A549 treated with RU486 at 1 μM for 4 hours (cell line): Measurements from ENCODE around the gene MOB3A. TPM values are rescaled to one million over a fixed set of nuclear protein-coding genes. Genes with fewer than 3 reads are reported as not detected.

Experiments used
- total RNA-seq: library from RNA; stranded (reverse); fragments of 200-300 nt; extraction: Qiagen RNA extraction; gene quantifications from 5 replicates; pipeline ENCODE4 v1.2.3, GENCODE V29; 2022; ENCODE audit warnings: low read depth

MOB3A gene
- 8.8 to 11.4 TPM (median 9.8 TPM) in 5 replicates for total RNA-seq

DNA sequence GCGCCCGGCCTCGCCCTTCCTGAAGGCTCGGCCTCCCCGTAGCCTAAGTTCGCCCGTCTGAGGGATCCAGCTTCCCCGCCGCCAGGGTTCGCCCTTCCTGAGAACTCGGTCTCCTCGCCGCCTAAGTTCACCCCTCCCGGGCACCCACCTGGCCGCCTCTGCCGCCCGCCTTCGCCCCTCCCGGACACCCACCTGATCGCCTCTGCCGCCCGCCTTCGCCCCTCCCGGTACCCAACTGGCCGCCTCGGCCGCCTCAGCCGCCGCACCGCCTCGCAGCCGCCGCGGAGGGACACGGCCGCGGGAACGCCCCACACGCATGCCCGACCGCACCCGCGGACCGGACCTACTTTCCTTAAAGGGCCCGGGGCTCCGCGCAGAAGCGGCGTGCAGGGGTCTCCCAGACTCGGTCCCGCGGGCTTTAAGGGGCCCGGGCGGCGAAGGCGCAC, at the start of gene MOB3A:
MOB3A (minus strand) TSS at position 293 of the 446 bp plus-strand sequence. CDS start 17,766 bp downstream, outside the sequence.

DNA sequence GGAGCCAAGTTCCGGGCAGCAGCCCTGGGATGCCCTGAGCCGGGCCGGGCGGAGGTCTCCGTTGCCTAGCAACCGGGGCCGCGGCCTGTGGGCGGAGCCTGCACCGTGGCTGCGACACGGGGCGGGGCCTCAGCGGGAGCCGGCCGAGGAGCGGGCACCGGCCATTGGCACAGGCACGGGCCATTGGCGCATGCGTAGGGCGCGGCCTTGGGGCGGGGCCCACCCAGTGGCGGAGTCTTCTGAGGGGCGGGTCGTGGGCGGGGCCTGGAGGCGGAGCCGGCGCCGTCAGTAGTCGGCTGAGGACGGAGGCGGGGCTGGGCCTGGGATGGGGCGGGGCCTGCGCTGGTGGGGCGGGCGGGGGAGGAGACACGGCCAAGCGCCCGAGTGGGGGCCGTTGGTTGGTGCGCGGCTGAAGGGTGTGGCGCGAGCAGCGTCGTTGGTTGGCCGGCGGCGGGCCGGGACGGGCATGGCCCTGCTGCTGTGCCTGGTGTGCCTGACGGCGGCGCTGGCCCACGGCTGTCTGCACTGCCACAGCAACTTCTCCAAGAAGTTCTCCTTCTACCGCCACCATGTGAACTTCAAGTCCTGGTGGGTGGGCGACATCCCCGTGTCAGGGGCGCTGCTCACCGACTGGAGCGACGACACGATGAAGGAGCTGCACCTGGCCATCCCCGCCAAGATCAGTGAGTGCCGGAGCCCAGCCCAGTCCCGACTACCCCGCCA, 515 bp upstream of the MOB3A start, which contains the start of gene IZUMO4:
IZUMO4 (plus strand) TSS at position 436 of the 723 bp plus-strand sequence; CDS start at position 467, 31 bp downstream.

DNA sequence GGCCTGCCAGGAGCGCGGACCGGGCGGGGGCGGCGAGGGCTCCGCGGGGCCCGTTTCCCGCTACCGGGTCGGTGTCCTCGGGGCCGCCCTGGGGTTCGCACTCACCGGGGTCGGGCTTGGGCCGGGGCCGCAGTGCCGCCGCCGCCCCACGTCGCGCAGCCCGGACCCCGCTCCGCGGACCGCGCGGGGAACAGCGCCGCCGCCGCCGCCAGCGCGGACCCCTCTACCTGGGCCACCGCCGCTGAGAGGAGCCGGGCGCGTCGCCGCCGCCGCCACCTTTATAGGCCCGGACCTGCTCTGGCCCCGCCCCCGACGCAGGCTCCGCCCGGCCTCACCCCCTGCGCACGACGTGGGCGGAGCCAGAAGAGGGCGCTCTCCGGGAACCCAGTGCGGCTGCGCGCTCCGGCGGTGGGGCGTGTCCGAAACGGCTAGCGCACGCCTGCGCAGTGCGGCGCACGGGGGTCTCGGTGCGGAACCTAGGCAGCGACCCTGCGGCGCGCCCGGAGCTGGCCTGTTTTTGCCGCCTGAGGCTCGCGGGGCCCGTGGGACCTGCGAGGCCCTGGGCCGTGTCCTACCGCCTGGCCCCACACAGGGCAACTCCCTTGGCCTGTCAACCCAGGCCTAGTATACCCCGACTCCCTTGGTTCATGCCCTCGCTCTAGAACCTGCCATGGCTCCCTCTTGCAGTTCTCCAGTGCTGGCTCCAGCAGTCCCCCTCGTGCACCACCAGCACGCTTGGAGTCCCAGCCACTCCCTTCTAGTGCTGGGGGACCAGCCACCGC, 44.9 kb downstream of the MOB3A start, which contains the start of gene MKNK2:
MKNK2 (minus strand) TSS at position 254 of the 782 bp plus-strand sequence. CDS start 393 bp downstream, outside the sequence.

Other genes starting within 250 kb of the MOB3A start
- 15.7 to 24.2 TPM (median 21.6 TPM) in 5 replicates for gene REXO1, start 247.8 kb downstream of the MOB3A start, total RNA-seq
- 13.9 to 32.7 TPM (median 26.1 TPM) in 5 replicates for gene KLF16, start 232.7 kb downstream of the MOB3A start, total RNA-seq
- 18.9 to 40.1 TPM (median 36.1 TPM) in 5 replicates for gene ABHD17A, start 210.8 kb downstream of the MOB3A start, total RNA-seq
- gene ADAT3, start 190.9 kb downstream of the MOB3A start, total RNA-seq: 2.8 to 6.5 TPM (median 5.9 TPM) in 5 replicates
- 48.8 to 70.6 TPM (median 53.4 TPM) in 5 replicates for gene SCAMP4, start 190.9 kb downstream of the MOB3A start, total RNA-seq
- gene CSNK1G2, start 155.2 kb downstream of the MOB3A start, total RNA-seq: 34.0 to 52.7 TPM (median 45.9 TPM) in 5 replicates
- 29.0 to 46.4 TPM (median 39.8 TPM) in 5 replicates for gene BTBD2, start 80.6 kb downstream of the MOB3A start, total RNA-seq
- 31.0 to 59.6 TPM (median 51.3 TPM) in 5 replicates for gene MKNK2, start 45.1 kb downstream of the MOB3A start, total RNA-seq
- gene IZUMO4, start 589 bp upstream of the MOB3A start, total RNA-seq: 0.17 to 0.66 TPM (median 0.41 TPM) in 5 replicates
- 63.9 to 77.3 TPM (median 73.9 TPM) in 5 replicates for gene AP3D1, start 55.2 kb upstream of the MOB3A start, total RNA-seq
- gene DOT1L, start 67.6 kb upstream of the MOB3A start, total RNA-seq: 10.3 to 19.6 TPM (median 16.6 TPM) in 5 replicates
- gene PLEKHJ1, start 140.0 kb upstream of the MOB3A start, total RNA-seq: 34.1 to 57.8 TPM (median 53.5 TPM) in 5 replicates
- gene SF3A2, start 140.5 kb upstream of the MOB3A start, total RNA-seq: 63.2 to 77.0 TPM (median 74.4 TPM) in 5 replicates
- gene AMH, start 153.0 kb upstream of the MOB3A start, total RNA-seq: 7.8 to 18.0 TPM (median 15.7 TPM) in 5 replicates
- 0.44 to 1.00 TPM (median 0.60 TPM) in 4 of 5 replicates, not detected in the other for gene JSRP1, start 160.1 kb upstream of the MOB3A start, total RNA-seq
- not detected in 5 replicates for gene PEAK3, start 185.8 kb upstream of the MOB3A start, total RNA-seq
- gene LINGO3, start 211.8 kb upstream of the MOB3A start, total RNA-seq: not detected in 5 replicates
- gene LSM7, start 232.3 kb upstream of the MOB3A start, total RNA-seq: 135 to 166 TPM (median 148 TPM) in 5 replicates
- gene SPPL2B, start 232.4 kb upstream of the MOB3A start, total RNA-seq: 13.3 to 24.3 TPM (median 20.0 TPM) in 5 replicates